ENCODE results near the gene DPPA2.

Gene DPPA2

DNA sequence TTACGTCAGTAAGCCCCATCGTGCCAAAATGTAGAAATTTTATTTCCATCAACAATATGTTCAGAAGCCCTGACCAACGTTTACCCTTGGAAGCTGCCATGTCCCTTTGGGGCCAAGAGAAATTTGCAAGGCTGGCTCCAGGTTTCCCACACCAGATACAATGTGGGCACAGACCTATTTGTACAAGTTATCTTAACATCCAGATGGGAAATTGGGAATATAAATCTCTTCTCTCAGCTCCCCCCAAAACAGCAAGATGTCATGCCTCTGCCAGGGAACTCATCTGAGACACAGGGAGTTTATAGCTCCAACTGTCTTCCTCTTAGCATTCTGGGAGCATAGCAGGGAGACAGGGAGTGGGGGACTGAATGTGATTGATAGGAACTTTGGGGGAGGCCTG is 9.3 kb upstream of the DPPA2 start:
- in situ Hi-C loops (cut with MboI; ENCODE audit: low sequenced_read_pairs) = no loop called here

DNA sequence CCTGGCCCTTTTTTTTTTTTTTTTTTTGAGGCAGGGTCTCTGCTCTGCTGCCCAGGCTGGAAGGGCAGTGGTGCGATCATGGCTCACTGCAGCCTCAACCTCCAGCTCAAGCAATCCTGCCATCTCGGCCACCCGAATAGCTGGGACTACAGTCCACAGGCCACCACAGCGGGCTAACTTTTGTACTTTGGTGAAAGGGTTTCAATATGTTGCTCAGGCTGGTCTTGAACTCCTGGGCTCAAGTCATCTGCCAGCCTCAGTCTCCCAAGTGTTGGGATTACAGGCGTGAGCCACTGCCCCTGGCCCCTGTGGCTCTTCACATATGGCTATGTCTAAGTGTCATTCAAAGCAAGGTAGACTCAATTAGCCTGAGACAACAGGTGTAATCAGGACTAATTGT is 8.8 kb upstream of the DPPA2 start:
- in situ Hi-C loops (cut with MboI; ENCODE audit: low sequenced_read_pairs) = no loop called here

DNA sequence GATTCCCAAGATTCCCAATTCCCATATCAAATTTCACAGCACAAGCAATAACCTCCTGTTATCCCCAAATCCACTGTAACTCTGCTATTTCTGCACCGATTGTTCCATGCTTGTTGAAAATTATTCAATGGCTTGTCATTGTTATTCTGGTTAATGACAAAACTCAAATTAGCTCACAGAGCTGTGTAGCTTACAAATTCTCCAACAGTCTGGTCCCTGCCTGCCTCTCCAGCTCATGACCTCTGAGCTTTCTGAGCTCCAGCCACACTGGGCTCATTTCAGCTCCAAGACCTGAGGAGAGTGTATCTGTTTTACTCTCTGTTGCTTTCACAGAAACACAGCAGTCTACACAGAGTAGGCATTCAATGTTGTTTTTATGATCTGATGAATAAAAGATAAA is 3.3 kb downstream of the DPPA2 start:
- in situ Hi-C loops (cut with MboI; ENCODE audit: low sequenced_read_pairs) = no loop called here

DNA sequence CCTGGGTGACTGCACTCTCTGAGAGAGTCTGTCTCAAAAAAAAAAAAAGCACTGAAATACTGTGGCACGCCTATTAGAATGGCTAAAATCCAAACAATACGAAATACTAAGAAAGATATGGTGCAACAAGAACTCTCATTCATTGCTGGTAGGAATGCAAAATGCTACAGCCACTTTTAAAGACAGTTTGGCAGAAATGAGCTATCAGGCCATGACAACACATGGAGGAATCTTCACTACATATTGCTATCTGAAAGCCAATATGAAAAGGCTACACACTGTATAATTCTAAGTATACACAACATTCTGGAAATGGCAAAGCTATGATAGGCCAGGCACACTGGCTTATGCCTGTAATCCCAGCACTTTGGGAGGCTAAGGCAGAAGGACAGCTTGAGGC is 18.8 kb downstream of the DPPA2 start:
- in situ Hi-C loops (cut with MboI; ENCODE audit: low sequenced_read_pairs) = no loop called here

DNA sequence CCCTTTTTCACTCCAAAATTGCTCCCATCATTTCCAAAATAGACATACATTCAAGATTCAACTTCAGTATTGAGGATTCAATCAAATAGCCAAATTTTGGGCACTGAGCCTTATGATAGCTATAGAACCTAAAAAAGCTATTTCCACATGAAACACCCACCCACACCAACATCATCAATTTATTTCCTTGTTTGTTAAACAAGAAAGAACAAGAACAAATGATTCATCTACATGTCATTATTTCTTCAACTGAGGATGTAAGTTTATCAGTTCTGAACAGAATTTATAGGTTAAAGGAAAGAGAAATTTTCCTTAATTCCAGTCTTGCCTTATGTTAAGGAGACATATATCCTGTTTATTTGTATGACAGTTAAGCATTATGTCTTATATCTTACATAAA is 32.2 kb downstream of the DPPA2 start:
- in situ Hi-C loops (cut with MboI; ENCODE audit: low sequenced_read_pairs) = no loop called here

DNA sequence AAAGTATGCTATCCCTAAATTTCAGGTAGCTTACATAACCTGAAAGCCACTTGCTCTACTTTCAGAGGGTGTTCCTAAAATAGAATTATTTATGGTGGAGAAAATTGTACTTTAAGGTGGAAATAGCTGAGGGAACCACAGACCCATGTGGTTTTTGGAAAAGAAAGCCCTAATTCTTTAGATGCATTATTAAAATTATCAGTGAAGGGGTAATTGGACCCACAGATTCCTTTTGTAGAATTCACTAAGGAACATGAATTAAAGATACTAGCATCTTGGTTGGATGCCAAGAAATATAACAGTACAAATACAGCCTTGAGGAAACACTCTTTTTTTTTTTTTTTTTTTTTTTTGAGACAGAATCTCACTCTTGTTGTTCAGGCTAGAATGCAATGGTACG is 37.8 kb downstream of the DPPA2 start:
- in situ Hi-C loops (cut with MboI; ENCODE audit: low sequenced_read_pairs) = no loop called here

DNA sequence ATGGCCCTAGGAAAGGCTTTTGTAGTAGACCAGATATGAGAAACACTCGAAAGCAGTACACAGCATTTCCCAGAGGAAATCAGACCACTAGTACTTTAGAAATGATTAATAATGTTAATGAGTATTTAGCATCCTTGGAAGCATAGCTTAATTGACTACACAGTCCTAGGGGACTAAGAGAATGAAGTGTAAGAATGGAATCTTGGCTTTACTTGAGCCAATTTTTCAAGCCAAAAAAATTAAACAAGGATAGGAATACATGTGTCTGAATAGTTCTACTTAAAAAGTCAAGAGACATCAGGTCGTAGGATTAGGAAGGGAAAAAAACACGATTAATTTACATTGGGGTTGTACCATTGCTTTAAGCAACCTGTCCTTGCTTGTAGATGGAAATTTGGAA is 38.2 kb downstream of the DPPA2 start:
- in situ Hi-C loops (cut with MboI; ENCODE audit: low sequenced_read_pairs) = no loop called here

DNA sequence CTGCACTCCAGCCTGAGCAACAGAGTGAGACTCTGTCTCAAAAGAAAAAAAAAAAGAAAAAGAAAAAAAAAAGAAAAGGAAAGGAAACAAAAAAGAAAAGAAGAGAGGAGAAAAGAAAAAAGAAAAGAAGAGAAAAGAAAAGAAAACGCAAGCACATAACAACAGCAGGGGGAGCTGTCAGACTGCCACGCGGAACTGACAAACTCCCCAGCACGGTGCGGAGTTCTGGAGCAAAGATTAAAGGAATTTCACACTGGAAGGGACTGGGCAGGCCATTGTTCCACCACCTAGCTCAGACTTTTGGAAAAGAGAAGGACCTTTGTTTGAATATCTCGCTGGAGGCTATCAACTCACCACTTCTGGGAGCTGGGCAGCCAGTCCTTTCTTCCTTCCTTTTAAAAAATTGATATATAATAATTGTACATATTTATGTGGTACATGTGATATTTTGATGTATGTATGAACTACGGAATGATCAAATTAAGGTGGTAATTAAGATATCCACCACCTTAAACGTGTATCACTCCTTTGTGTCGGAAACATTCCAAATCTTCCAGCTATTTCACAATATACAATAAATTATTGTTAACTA is 40.5 kb downstream of the DPPA2 start:
- in situ Hi-C loops (cut with MboI; ENCODE audit: low sequenced_read_pairs) = no loop called here

DNA sequence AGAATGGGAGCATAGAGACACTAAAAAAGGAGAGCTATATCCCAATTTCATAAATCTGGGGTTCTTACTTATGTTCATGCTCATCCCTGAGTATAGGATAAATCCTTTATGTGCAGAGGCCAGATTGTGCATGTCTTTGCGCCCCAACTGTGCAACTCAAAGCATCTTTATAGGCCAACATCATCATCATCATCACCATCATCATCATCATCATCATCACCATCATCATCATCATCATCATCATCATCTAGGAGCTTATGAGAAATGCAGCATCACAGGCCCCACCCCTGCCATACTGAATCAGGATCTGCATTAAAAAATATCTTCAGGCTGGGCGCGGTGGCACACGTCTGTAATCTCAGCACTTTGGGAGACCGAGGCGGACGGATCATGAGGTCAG is 45.5 kb downstream of the DPPA2 start:
- in situ Hi-C loops (cut with MboI; ENCODE audit: low sequenced_read_pairs) = no loop called here

DNA sequence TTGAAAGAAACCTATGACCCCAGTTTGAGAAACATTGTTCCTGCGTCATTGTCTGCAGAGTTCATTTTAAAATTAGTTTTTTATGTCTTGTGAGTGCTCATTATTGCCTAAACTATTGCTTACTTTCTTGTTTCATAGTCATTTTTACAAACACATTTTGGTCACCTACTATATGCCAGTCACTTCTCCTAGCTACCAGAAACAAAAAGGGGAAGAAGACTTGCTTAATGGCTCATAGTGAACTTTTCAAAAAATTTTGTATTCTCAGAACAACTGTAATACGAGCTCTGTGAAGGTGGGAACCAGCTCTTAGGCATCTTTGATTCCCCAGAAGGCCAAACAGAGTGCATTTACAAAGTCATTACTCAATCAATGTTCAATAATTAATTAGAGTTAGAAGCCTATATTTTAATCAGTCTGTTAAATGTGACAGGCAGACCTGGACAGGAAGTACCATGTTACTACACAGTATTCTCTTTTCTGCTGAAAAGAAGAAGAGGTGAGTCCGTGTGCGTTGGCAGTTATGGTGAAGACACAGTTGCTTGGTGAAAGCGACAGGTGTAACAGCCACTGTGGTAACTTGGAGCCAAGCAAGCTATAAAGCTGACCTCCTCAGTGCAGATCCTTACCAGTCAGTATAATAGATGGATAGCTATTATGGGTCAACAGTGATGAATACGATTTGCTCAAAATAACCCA is 46.6 kb downstream of the DPPA2 start:
- in situ Hi-C loops (cut with MboI; ENCODE audit: low sequenced_read_pairs) = no loop called here

DNA sequence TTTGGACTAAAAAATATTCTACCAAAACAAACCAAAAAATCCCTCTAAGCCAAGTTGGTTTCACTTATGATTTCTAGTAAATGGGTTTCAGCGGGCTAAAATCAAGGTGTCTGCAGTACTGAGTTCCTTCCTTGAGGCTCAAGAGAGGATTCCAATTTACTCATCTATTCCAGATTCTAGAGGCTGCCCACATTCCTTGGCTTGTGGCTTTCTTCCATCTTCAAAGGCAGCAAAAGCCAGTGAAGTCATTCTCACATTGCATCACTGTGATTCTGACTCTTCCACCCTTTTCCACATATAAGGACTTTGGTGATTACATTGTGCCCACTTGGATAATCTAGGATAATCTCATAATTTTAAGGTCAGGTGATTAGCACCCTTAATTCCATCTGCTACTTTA is 48.1 kb downstream of the DPPA2 start:
- in situ Hi-C loops (cut with MboI; ENCODE audit: low sequenced_read_pairs) = no loop called here

DNA sequence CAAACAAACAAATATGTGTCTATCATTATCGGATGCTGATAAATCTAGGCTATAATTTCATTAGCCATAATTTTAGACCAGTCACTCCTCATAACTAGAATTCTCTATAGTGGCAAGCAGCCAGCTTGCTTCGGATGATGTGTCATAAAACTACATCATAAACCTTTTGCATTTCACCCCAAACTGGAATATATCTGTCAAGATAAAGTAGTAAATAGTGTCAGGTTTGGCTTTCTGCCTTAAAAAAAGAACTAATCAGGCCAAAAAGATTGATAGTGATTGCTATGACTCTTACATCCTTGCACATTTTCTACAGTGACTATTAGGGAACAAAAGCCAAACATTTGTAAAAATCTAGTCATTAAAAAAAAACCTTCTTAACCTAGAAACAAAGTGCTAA is 51.0 kb downstream of the DPPA2 start:
- in situ Hi-C loops (cut with MboI; ENCODE audit: low sequenced_read_pairs) = no loop called here

DNA sequence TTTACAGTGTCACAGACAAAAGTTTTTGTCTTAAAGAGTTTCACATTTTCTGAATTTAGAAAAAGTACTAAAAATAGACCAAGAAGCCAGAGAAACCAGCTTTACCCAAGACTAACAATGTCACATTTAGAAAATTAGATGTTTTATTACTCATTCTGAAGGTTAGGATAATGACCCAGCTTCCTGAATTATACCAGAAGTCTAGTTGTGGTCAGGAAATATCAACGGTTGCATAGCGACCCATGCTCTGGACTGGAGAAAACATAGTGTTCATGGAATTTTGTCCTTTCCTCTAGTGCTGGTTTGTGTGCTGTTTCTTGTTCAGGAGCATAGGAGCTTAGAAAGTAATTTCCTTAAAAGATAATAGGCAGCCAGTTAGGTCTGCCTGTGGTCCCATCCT is 59.0 kb downstream of the DPPA2 start:
- in situ Hi-C loops (cut with MboI; ENCODE audit: low sequenced_read_pairs) = no loop called here

DNA sequence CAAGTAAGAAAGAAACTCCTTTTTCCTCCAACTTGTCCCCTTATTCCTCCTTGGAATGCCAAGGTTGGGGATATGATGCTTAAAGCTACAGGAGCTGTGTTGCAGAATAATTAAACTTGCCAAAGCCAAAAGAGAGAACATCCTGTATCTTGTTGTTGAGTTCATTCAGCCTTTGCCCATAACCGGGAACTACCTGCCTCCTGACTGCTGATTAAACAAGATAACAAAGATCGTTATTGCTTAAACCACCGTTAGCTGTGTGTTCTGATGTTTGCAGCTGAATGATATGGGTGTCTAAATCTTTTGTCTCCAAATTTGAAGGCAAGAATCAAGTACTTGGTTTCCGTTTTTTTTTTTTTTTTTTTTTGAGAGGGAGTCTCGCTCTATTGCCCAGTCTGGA is 61.5 kb downstream of the DPPA2 start:
- in situ Hi-C loops (cut with MboI; ENCODE audit: low sequenced_read_pairs) = no loop called here

DNA sequence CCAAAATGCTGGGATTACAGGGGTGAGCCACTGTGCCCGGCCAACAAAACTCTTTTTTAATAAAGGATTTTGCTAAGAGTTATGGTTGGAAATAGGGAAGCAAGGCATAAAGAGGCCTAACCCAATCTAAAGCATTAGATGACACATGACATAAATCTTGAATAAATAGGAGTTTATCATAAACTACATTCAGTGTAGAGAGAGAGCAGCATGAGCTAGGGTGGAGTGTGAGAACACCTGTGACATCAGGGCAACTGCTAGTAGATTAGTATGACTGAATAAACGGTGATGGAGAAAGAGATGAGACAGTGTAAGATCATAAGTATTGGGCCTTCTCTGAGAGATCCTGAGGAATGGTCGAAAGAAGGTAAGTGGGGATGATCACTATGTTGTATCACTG is 63.7 kb downstream of the DPPA2 start:
- in situ Hi-C loops (cut with MboI; ENCODE audit: low sequenced_read_pairs) = no loop called here

Measured in HL-60/S4 treated with retinoic acid at 250 ng/mL for 4 days and 3 days (cell line).